GM21423 (cell line): ENCODE data around the gene ARVCF.

Experiments used
- ATAC-seq: cut with Tn5 transposase; IDR thresholded peaks from one replicate; pipeline ENCODE4 v1.9.1; 2021; ENCODE audit warnings: mild to moderate bottlenecking, moderate library complexity; ENCODE audit not compliant: unreplicated experiment

ARVCF gene

DNA sequence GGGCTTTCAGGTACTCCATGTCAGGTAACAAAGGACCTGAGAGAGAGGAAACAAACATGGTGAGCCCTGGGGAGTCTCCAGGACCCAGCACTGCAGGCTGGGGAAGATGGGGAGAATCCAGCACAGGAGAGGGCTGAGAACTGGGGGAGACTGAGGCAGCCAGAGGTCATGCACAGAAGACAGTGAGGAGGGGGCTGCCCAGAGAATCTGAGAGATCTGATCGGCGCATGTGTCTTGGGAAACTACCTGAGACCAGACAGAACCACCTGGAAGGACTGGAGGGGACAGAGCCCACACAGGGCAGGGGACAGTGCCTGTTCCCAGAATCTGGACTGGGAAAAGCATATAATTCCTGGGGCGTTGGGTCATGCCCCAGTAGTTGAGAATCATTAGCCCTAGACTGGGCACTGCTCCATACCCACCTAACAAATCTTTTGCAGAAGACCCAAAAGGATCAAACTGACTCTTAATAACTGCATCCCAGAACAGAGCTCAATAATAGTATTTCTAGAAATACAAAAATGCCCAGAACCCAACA, 95.0 kb downstream of the ARVCF start:
- no peak for ATAC-seq
